Neural cell (in vitro differentiated cells): Measurements from ENCODE around the gene ZMYND10. TPM values are rescaled to one million over a fixed set of nuclear protein-coding genes. Genes with fewer than 3 reads are reported as not detected.

Experiments used
- H2AFZ ChIP-seq: fragments of 200-600, 300-800 bp; sonication (generic), shearing (Covaris generic); 2 replicates; pipeline ENCODE4 v1.6.0; 2014; ENCODE audit warnings: low read depth, mild to moderate bottlenecking, antibody characterized with exemption, low read length, moderate library complexity
- H3F3A ChIP-seq: fragments of 200-600 bp; shearing (Covaris generic); 2 replicates; pipeline ENCODE4 v1.6.1; 2016; ENCODE audit warnings: mild to moderate bottlenecking, moderate library complexity, mixed read lengths, antibody characterized with exemption, low read length; ENCODE audit not compliant: insufficient read depth, poor library complexity, severe bottlenecking
- H3K27ac ChIP-seq: fragments of 200-600, 300-800 bp; sonication (generic), shearing (Covaris generic); 2 replicates; pipeline ENCODE4 v1.5.1; 2014; ENCODE audit warnings: mild to moderate bottlenecking, low read length, moderate library complexity
- H3K27me3 ChIP-seq: fragments of 300-800, 200-600 bp; sonication (generic), shearing (Covaris generic); 2 replicates; pipeline ENCODE4 v1.6.0; 2014; ENCODE audit warnings: mild to moderate bottlenecking, low read depth, low read length, moderate library complexity; ENCODE audit not compliant: insufficient read depth
- H3K36me3 ChIP-seq: fragments of 300-800, 200-600 bp; sonication (generic), shearing (Covaris generic); 2 replicates; pipeline ENCODE4 v1.5.1; 2014; ENCODE audit warnings: mild to moderate bottlenecking, antibody characterized with exemption, low read length, moderate library complexity; ENCODE audit not compliant: insufficient read depth
- H3K4me2 ChIP-seq: fragments of 300-800, 200-600 bp; sonication (generic), shearing (Covaris generic); 2 replicates; pipeline ENCODE4 v1.6.0; 2014; ENCODE audit warnings: mild to moderate bottlenecking, low read length
- H3K4me3 ChIP-seq: fragments of 300-800, 200-600 bp; sonication (generic), shearing (Covaris generic); 2 replicates; pipeline ENCODE4 v1.5.1; 2014; ENCODE audit warnings: mild to moderate bottlenecking, low read length, moderate library complexity
- H3K79me2 ChIP-seq: fragments of 200-600 bp; shearing (Covaris generic); replicated peaks from 2 replicates; pipeline ENCODE4 v1.6.0; 2014; ENCODE audit warnings: mild to moderate bottlenecking, low read length, moderate library complexity; ENCODE audit not compliant: insufficient read depth
- H3K9ac ChIP-seq: fragments of 300-800, 200-600 bp; sonication (generic), shearing (Covaris generic); 2 replicates; pipeline ENCODE4 v1.6.1; 2016; ENCODE audit warnings: mild to moderate bottlenecking, low read length, mixed read lengths
- H3K9me2 ChIP-seq: fragments of 200-600 bp; shearing (Covaris generic); 2 replicates; pipeline ENCODE4 v1.6.1; 2016; ENCODE audit warnings: mild to moderate bottlenecking, low read length, mixed read lengths; ENCODE audit not compliant: insufficient read depth
- H3K9me3 ChIP-seq: fragments of 200-600, 300-800 bp; sonication (generic), shearing (Covaris generic); 2 replicates; pipeline ENCODE4 v1.6.1; 2016; ENCODE audit warnings: mild to moderate bottlenecking, mixed run types, low read length, moderate library complexity, mixed read lengths
- H4K20me1 ChIP-seq: fragments of 200-600 bp; shearing (Covaris generic); 2 replicates; pipeline ENCODE4 v1.6.1; 2016; ENCODE audit warnings: mild to moderate bottlenecking, mixed run types; ENCODE audit not compliant: insufficient read depth
- CTCF ChIP-seq: fragments of 450-650 bp; IDR thresholded peaks from 2 replicates; pipeline ENCODE4 v1.5.1; 2014; ENCODE audit warnings: antibody characterized with exemption, mild to moderate bottlenecking, moderate library complexity; ENCODE audit not compliant: poor library complexity, severe bottlenecking
- EP300 ChIP-seq: fragments of 450-650 bp; conservative IDR thresholded peaks from 2 replicates; pipeline ENCODE4 v1.6.1; 2014; ENCODE audit warnings: antibody characterized with exemption, mild to moderate bottlenecking, moderate library complexity; ENCODE audit not compliant: poor library complexity, severe bottlenecking
- EZH2 ChIP-seq: fragments of 200-600, 300-800 bp; shearing (Covaris generic), sonication (generic); IDR thresholded peaks from 2 replicates; pipeline ENCODE4 v1.6.1; 2014; ENCODE audit warnings: antibody characterized with exemption, low read length, borderline replicate concordance, mild to moderate bottlenecking; ENCODE audit not compliant: insufficient read depth, poor library complexity, severe bottlenecking
- MXI1 ChIP-seq: fragments of 450-650 bp; conservative IDR thresholded peaks from 2 replicates; pipeline ENCODE4 v1.6.1; 2014; ENCODE audit warnings: antibody characterized with exemption, mild to moderate bottlenecking; ENCODE audit not compliant: poor library complexity, severe bottlenecking
- POLR2AphosphoS5 ChIP-seq: IDR thresholded peaks from 2 replicates; pipeline ENCODE4 v1.6.1; 2012
- RAD21 ChIP-seq: fragments of 450-650 bp; conservative IDR thresholded peaks from 2 replicates; pipeline ENCODE4 v1.6.1; 2014; ENCODE audit warnings: antibody characterized with exemption, mild to moderate bottlenecking, moderate library complexity
- REST ChIP-seq: IDR thresholded peaks from 2 replicates; pipeline ENCODE4 v1.6.1; 2012; ENCODE audit warnings: borderline replicate concordance
- SMC3 ChIP-seq: fragments of 450-650 bp; conservative IDR thresholded peaks from 2 replicates; pipeline ENCODE4 v1.6.1; 2014; ENCODE audit warnings: antibody characterized with exemption, mild to moderate bottlenecking, moderate library complexity; ENCODE audit not compliant: poor library complexity
- TAF1 ChIP-seq: IDR thresholded peaks from 2 replicates; pipeline ENCODE4 v1.6.1; 2012; ENCODE audit warnings: low read depth
- polyA plus RNA-seq: library from polyadenylated mRNA; depleted of rRNA; stranded (reverse); fragments of >200 nt; gene quantifications from 2 replicates; pipeline ENCODE4 v1.2.3, GENCODE V29; 2014

The ZMYND10 gene
- polyA plus RNA-seq, 1 donor from 2014 or later: 5.2 TPM

GRCh38 chr3:50359760-50360110 is 14.2 kb upstream of the ZMYND10 start:
- Histone ChIP-seq H3K27me3 (no peaks in the 10 kb centered on the region), H3K36me3 (no peaks in the 10 kb centered on the region), H4K20me1 (peaks cover 9% of the 10 kb centered on the region), H3F3A (no peaks in the 10 kb centered on the region), H3K27ac (peak overlapping the region; percentile 32), H3K9ac (peak overlapping the region; percentile 54), H3K4me3 (peak overlapping the region; percentile 94), H3K79me2 (peaks cover 38% of the 10 kb centered on the region), H3K9me2 (no peaks in the 10 kb centered on the region), H2AFZ (peak overlapping the region; percentile 52), H3K9me3 (no peaks in the 10 kb centered on the region), H3K4me2 (peak overlapping the region; percentile 38)
- no peak for TF ChIP-seq EZH2

- peak within 1 kb of the TSS; percentile 52 for H2AFZ ChIP-seq
Observed at GRCh38 chr3:50358911-50359759, 13.6 kb upstream of the ZMYND10 start, which contains the start of gene TMEM115. Gene TMEM115, minus strand, starts transcription at chr3:50359521. Its CDS starts 458 bp downstream, at chr3:50359063.

More at GRCh38 chr3:50358911-50359759, 13.6 kb upstream of the ZMYND10 start, which contains the start of gene TMEM115:
- H3K27ac ChIP-seq: peak within 1 kb of the TSS; percentile 71
- H3K9ac ChIP-seq: peak within 1 kb of the TSS; percentile 95
- H3K9me2 ChIP-seq: no peaks in the 10 kb centered on the region
- no peaks in the 10 kb centered on the region for H3K36me3 ChIP-seq
- peak; percentile 38 for TF ChIP-seq SMC3
- TF ChIP-seq CTCF: peak; percentile 28
- peak; percentile 43 for TF ChIP-seq REST
- TF ChIP-seq EP300: peak; percentile 30
- peak; percentile 42 for TF ChIP-seq TAF1
- peak; percentile 89 for TF ChIP-seq POLR2AphosphoS5
- peak; percentile 71 for TF ChIP-seq MXI1
- no peak for TF ChIP-seq RAD21
- TF ChIP-seq EZH2: no peak
- H3K27me3 ChIP-seq: no peaks in the 10 kb centered on the region
- peak within 1 kb of the TSS; percentile 94 for H3K4me3 ChIP-seq
- no peaks in the 10 kb centered on the region for H3K9me3 ChIP-seq
- H3K79me2 ChIP-seq: peaks cover 38% of the 10 kb centered on the region
- no peaks in the 10 kb centered on the region for H3F3A ChIP-seq
- peaks cover 9% of the 10 kb centered on the region for H4K20me1 ChIP-seq
- peak within 1 kb of the TSS; percentile 73 for H3K4me2 ChIP-seq
